Panc1 (cell line): Measurements from ENCODE around the gene MYO1E. TPM values are rescaled to one million over a fixed set of nuclear protein-coding genes. Genes with fewer than 3 reads are reported as not detected.

Experiments
- ATAC-seq: fragments of 200-7000 bp; cut with Tn5 transposase; 2 replicates; pipeline ENCODE4 v1.9.1; 2020; ENCODE audit warnings: mild to moderate bottlenecking, moderate library complexity
- BruUV-seq: library from RNA; stranded (reverse); fragments of 400-500 nt; replicated peaks from 2 replicates; lab custom pipeline; 2021; lab: Mats Ljungman, UMichigan
- CTCF ChIA-PET: fragments of 300-600 bp; sonication (Branson Sonifier 250); formaldehyde crosslinking; loops from one replicate; lab custom pipeline; 2022; ENCODE audit warnings: antibody characterized with exemption; lab: Charles Lee
- POLR2A ChIA-PET: fragments of 300-600 bp; sonication (Branson Sonifier 250); formaldehyde crosslinking; loops from one replicate; lab custom pipeline; 2022; ENCODE audit warnings: antibody characterized with exemption; lab: Charles Lee
- DNase-seq: peaks from one replicate; pipeline ENCODE4 v3.0.0-alpha.2; 2010; ENCODE audit warnings: low read depth, low spot score
- H3K27ac ChIP-seq: 2 replicates; pipeline ENCODE4 v1.5.1; 2011; ENCODE audit warnings: mild to moderate bottlenecking, low read length, inconsistent platforms
- H3K27me3 ChIP-seq: fragments of 200-500 bp; sonication (Bioruptor generic); 2 replicates; pipeline ENCODE4 v1.6.0; 2014; ENCODE audit warnings: low read length, inconsistent platforms; ENCODE audit not compliant: control insufficient read depth, insufficient read depth
- H3K36me3 ChIP-seq: fragments of 200-500 bp; sonication (Bioruptor generic); 2 replicates; pipeline ENCODE4 v1.5.1; 2014; ENCODE audit warnings: inconsistent platforms, mild to moderate bottlenecking, low read length, moderate library complexity; ENCODE audit not compliant: control insufficient read depth, insufficient read depth
- H3K4me1 ChIP-seq: 2 replicates; pipeline ENCODE4 v1.5.1; 2011; ENCODE audit warnings: inconsistent platforms, mild to moderate bottlenecking, low read length, moderate library complexity; ENCODE audit not compliant: control insufficient read depth, insufficient read depth
- H3K4me3 ChIP-seq, 2 experiments: 2 replicates each; pipeline ENCODE4 v1.5.1; 2011 to 2012; ENCODE audit warnings: low read depth in 2 of 2, low read length in 2 of 2, mild to moderate bottlenecking in 2 of 2, inconsistent platforms in 1 of 2, moderate library complexity in 1 of 2
- H3K9me3 ChIP-seq: fragments of 200-500 bp; sonication (Bioruptor generic); 2 replicates; pipeline ENCODE4 v1.5.1; 2014; ENCODE audit warnings: low read depth, mild to moderate bottlenecking, inconsistent platforms, low read length, moderate library complexity; ENCODE audit not compliant: control insufficient read depth, insufficient read depth
- CTCF ChIP-seq: fragments of 450-650 bp; IDR thresholded peaks from 2 replicates; pipeline ENCODE4 v1.5.1; 2017; ENCODE audit warnings: mild to moderate bottlenecking
- POLR2AphosphoS5 ChIP-seq: IDR thresholded peaks from 2 replicates; pipeline ENCODE4 v1.6.1; 2012; ENCODE audit warnings: mild to moderate bottlenecking, low read depth, low read length, moderate library complexity
- REST ChIP-seq, 2 experiments: IDR thresholded peaks; 2 replicates each; pipeline ENCODE4 v1.6.1; 2011 to 2012; ENCODE audit warnings: low read depth in 2 of 2, control low read depth in 1 of 2, low read length in 1 of 2, mild to moderate bottlenecking in 1 of 2, moderate library complexity in 1 of 2; ENCODE audit not compliant: insufficient read depth in 1 of 2
- SIN3A ChIP-seq: IDR thresholded peaks from 2 replicates; pipeline ENCODE4 v1.6.1; 2012; ENCODE audit warnings: low read depth, mild to moderate bottlenecking, low read length, moderate library complexity, borderline replicate concordance; ENCODE audit not compliant: insufficient read depth
- TCF7L2 ChIP-seq: IDR thresholded peaks from 2 replicates; pipeline ENCODE4 v1.6.1; 2011; ENCODE audit warnings: mild to moderate bottlenecking, low read depth, low read length, inconsistent platforms
- in situ Hi-C: cut with HindIII; loops from 2 replicates; pipeline ENCODE4 v1.10.0; 2016; ENCODE audit warnings: low sequenced_read_pairs, low pct_unique_long_range_greater_than_20kb
- intact Hi-C: fragments of 100-400 bp; cut with micrococcal nuclease; formaldehyde crosslinking; loops from one replicate; pipeline ENCODE4 v1.10.0; 2022; ENCODE audit not compliant: unreplicated experiment
- total RNA-seq: library from RNA; stranded (reverse); gene quantifications from one replicate; pipeline ENCODE4 v1.2.1, GENCODE V29; 2021; ENCODE audit not compliant: unreplicated experiment

MYO1E gene
- total RNA-seq, 1 experiment from 2014 or later = 161 TPM

- Histone ChIP-seq H3K9me3 (no peaks in the 10 kb centered on the region), H3K4me3 (no peak overlapping the region), H3K4me1 (peaks cover 7% of the 10 kb centered on the region), H3K27ac (no peak overlapping the region), H3K36me3 (no peaks in the 10 kb centered on the region), H3K27me3 (no peaks in the 10 kb centered on the region)
- ATAC-seq (0 out of 2 replicates have a peak, but pooled peaks have one; percentile 47), DNase-seq (no peak)
- TF ChIP-seq TCF7L2 (no peak), SIN3A (no peak), POLR2AphosphoS5 (no peak), REST (IDR thresholded peaks at IDR 0.05; ENCODE audit: insufficient read depth in 1 of 2, low read depth in 2 of 2, low read length in 1 of 2) (no peak)
- in situ Hi-C loops = no loop called here
- no TSS peak for BruUV-seq
- ChIA-PET CTCF (interaction anchor here (1.1 kb wide), 1 partner anchor 18 kb away, joined by 3 read pairs; no protein-coding TSS in a partner anchor), POLR2A (interaction anchor here (0.7 kb wide), 1 partner anchor 279 kb away, joined by 3 read pairs; no protein-coding TSS in a partner anchor)
- intact Hi-C loops = loop anchor here (5.0 kb wide), 1 partner anchor 322 kb away; no protein-coding TSS in a partner anchor
Measured at GRCh38 chr15:59170295-59171066, 202.2 kb downstream of the MYO1E start.

GRCh38 chr15:59169251-59169708 lies 203.4 kb downstream of the MYO1E start:
- no peak overlapping the region for H3K4me3 ChIP-seq
- DNase-seq (no peak), ATAC-seq (no peak)
- no peaks in the 10 kb centered on the region for H3K27me3 ChIP-seq
- BruUV-seq = no TSS peak
- TF ChIP-seq TCF7L2 = no peak
- TF ChIP-seq REST (IDR thresholded peaks at IDR 0.05; ENCODE audit: insufficient read depth in 1 of 2, low read depth in 2 of 2, low read length in 1 of 2) = no peak
- TF ChIP-seq CTCF = no peak
- no peak for TF ChIP-seq SIN3A
- no peak for TF ChIP-seq POLR2AphosphoS5
- intact Hi-C loops = no loop called here
- ChIA-PET CTCF (interaction anchor here (1.1 kb wide), 1 partner anchor 17 kb away, joined by 3 read pairs; no protein-coding TSS in a partner anchor), POLR2A (no interaction called here)
- H3K4me1 ChIP-seq = peaks cover 4% of the 10 kb centered on the region; the same call in 1 of the 2 replicates
- H3K27ac ChIP-seq = no peak overlapping the region
- H3K9me3 ChIP-seq = no peaks in the 10 kb centered on the region
- H3K36me3 ChIP-seq = no peaks in the 10 kb centered on the region
- in situ Hi-C loops = no loop called here
